BJ (cell line): ENCODE measurements around the gene RHEX. TPM values are rescaled to one million over a fixed set of nuclear protein-coding genes. Genes with fewer than 3 reads are reported as not detected.

Experiments
- CTCF ChIA-PET: fragments of 350-600 bp; formaldehyde crosslinking; extraction: SDS; loops from one replicate; lab custom pipeline; 2021; ENCODE audit warnings: antibody characterized with exemption, inconsistent platforms; lab: Yijun Ruan, JAX
- POLR2A ChIA-PET: fragments of 300-600 bp; sonication (Branson Sonifier 250); formaldehyde crosslinking; extraction: SDS; loops from one replicate; lab custom pipeline; 2021; ENCODE audit warnings: antibody characterized with exemption; lab: Charles Lee
- DNase-seq: peaks from one replicate; pipeline ENCODE4 v3.0.0-alpha.2; 2011; ENCODE audit warnings: low read depth
- H3K27me3 ChIP-seq: 2 replicates; pipeline ENCODE4 v1.6.0; 2011; ENCODE audit warnings: low read length; ENCODE audit not compliant: control insufficient read depth, insufficient read depth
- H3K36me3 ChIP-seq: 2 replicates; pipeline ENCODE4 v1.5.1; 2011; ENCODE audit warnings: low read length; ENCODE audit not compliant: control insufficient read depth, insufficient read depth
- H3K4me3 ChIP-seq: 2 replicates; pipeline ENCODE4 v1.5.1; 2011; ENCODE audit warnings: low read depth, mild to moderate bottlenecking, control low read depth, low read length
- polyA plus RNA-seq: library from polyadenylated mRNA; depleted of rRNA; stranded (reverse); fragments of >200 nt; gene quantifications from 2 replicates; pipeline ENCODE4 v1.2.3, GENCODE V29; 2011
- TF ChIP-seq, protein P1 (sequence below): IDR thresholded peaks from 2 replicates; pipeline ENCODE4 v1.5.1; 2011; ENCODE audit warnings: low read depth, mild to moderate bottlenecking, control low read depth, inconsistent platforms, low read length, moderate library complexity; ENCODE audit not compliant: insufficient read depth

RHEX gene
- polyA plus RNA-seq, 1 experiment: not detected

DNA sequence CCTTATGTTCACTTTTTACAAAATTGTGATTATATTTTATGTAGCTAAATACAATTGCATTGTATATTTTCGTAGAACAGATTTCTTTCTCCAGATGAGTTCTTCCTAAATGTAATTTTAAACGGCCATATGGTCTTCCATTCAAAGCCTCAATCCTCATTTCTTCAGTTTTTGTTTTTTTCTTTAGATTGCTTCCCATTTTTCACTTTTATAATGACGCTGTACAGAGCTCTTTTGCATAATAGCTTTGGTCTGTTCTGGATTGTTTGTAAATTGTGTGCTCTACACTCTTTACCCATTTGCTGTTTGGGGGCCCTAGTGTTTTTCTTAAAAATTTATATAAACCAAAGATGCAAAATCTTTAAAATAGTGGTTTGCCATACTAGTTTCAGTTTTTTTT lies 36.4 kb downstream of the RHEX start:
- no peak overlapping the region for H3K4me3 ChIP-seq
- CTCF ChIA-PET: interaction anchor here (0.8 to 1.4 kb wide), 3 partner anchors 8 to 17 kb away, joined by 3 to 4 read pairs (median 3); no protein-coding TSS in a partner anchor
- TF ChIP-seq, protein P1, sequence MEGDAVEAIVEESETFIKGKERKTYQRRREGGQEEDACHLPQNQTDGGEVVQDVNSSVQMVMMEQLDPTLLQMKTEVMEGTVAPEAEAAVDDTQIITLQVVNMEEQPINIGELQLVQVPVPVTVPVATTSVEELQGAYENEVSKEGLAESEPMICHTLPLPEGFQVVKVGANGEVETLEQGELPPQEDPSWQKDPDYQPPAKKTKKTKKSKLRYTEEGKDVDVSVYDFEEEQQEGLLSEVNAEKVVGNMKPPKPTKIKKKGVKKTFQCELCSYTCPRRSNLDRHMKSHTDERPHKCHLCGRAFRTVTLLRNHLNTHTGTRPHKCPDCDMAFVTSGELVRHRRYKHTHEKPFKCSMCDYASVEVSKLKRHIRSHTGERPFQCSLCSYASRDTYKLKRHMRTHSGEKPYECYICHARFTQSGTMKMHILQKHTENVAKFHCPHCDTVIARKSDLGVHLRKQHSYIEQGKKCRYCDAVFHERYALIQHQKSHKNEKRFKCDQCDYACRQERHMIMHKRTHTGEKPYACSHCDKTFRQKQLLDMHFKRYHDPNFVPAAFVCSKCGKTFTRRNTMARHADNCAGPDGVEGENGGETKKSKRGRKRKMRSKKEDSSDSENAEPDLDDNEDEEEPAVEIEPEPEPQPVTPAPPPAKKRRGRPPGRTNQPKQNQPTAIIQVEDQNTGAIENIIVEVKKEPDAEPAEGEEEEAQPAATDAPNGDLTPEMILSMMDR: no peak
- H3K27me3 ChIP-seq: peaks cover 13% of the 10 kb centered on the region
- no peak for DNase-seq
- H3K36me3 ChIP-seq: no peaks in the 10 kb centered on the region
- POLR2A ChIA-PET: no interaction called here

DNA sequence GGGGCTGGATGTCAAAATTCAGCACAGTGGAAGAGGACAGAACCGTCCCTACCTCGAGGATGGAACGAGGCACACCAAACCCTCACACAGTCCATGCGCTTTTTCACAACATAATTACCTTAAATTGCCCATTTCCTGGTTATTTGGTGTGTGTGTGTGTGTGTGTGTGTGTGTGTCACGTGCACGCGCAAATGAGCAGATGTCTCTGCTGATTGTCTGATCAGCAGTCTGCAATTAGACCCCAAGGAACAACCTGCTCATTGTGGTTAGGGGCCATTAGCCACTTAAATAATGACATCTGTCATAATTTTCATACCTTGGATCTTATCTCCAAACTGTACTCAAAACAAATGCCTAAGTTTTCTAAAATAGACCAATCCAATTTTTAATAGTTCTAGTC lies 41.1 kb downstream of the RHEX start:
- ChIA-PET POLR2A (no interaction called here), CTCF (no interaction called here)
- no peak for DNase-seq
- H3K4me3 ChIP-seq: no peak overlapping the region
- H3K27me3 ChIP-seq: peaks cover 16% of the 10 kb centered on the region
- TF ChIP-seq, protein P1: no peak
- H3K36me3 ChIP-seq: no peaks in the 10 kb centered on the region

DNA sequence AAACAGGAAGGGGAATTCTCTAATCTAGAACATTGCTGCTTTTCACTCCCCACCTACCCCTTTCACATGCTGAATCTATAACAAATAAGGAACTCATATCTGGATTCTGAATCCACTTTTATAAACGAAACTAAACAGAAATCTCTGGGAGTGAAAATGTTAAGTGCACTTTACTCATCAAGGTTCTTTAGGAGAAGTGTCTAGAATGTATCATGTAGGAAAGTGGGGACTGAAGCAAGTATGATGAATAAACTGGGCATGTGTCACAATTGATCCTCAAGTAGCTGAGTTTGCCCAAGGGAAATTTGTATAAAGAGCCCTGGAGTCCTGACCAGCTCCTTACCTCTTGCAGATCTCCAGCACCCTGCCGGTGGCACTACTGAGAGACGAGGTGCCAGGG lies 44.4 kb downstream of the RHEX start:
- Histone ChIP-seq H3K4me3 (no peak overlapping the region), H3K27me3 (peaks cover 25% of the 10 kb centered on the region), H3K36me3 (no peaks in the 10 kb centered on the region)
- POLR2A ChIA-PET: no interaction called here
- CTCF ChIA-PET: interaction anchor here (0.7 to 2.3 kb wide), 4 partner anchors 8 to 120 kb away, joined by 3 to 11 read pairs (median 6); no protein-coding TSS in a partner anchor
- DNase-seq: no peak
- TF ChIP-seq, protein P1: no peak

DNA sequence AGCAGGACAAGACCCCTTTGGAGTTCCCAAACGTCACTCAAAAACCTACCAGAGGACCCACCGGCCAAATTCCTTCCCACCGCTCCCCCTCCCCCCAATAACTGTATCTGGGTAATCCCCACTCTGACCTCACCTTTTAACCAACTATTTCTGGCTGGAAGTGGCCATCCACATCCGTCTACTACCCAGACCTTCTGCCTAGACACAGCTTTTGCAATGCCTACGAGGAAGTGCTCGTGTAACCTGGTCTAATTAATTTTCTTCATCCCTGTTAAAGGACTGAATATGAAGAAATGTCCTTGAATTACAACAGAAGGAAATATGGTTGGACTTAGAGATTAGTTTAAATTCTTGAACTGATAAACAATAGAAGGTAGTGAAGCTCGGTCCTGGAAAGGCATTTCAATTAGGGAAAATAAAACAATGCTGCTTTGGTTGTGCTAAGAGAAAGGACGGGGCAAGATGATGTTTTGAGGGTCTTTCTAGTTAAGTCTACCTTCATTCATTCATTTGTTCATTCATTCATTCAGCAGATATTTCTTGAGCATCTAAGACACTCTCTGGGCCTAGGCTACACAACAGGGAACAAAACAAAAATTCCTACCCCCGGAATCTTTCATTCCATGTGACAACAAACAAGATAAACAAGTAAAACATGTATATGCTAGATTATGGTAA lies 45.4 kb downstream of the RHEX start:
- ChIA-PET CTCF (interaction anchor here (0.9 to 2.3 kb wide), 5 partner anchors 9 to 121 kb away, joined by 3 to 11 read pairs (median 4); no protein-coding TSS in a partner anchor), POLR2A (no interaction called here)
- Histone ChIP-seq H3K4me3 (no peak overlapping the region), H3K27me3 (peaks cover 24% of the 10 kb centered on the region), H3K36me3 (no peaks in the 10 kb centered on the region)
- TF ChIP-seq, protein P1: no peak
- DNase-seq: no peak

DNA sequence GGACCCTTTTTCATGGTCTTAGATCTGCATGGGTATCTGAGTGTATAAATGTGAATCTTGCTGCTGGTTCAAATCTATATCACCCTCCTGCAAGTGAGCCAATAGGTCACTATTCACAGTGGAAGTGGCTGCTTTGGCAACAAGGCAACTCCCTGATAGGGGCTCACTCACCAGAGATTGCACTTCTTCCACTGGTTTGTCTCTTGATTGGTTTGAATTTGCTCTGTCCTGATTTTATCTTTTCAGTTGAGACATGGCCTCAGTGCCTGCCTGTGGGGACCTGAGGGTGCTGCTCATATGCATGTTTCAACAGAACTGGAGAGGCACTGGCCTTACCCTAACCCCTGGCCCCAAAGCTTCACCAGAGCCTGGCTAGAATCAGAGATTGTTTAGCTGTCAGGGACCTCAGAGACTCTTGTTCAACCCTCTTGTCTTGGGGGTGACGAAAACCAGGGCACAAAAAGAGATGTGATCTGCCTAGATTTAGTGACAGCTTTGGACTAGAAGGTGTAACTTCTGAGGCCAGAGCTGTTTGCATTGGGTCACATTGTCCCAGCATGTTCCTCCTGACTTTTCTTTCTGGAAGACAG lies 47.3 kb downstream of the RHEX start:
- ChIA-PET POLR2A (no interaction called here), CTCF (interaction anchor here (0.9 to 13.4 kb wide), 2 partner anchors 118 to 308 kb away, joined by 3 to 329 read pairs; no protein-coding TSS in a partner anchor)
- DNase-seq: no peak
- Histone ChIP-seq H3K27me3 (peaks cover 21% of the 10 kb centered on the region), H3K36me3 (no peaks in the 10 kb centered on the region), H3K4me3 (no peak overlapping the region)
- TF ChIP-seq, protein P1: no peak
